WTC11 (cell line): ENCODE measurements around the gene RPUSD4. TPM values are rescaled to one million over a fixed set of nuclear protein-coding genes. Genes with fewer than 3 reads are reported as not detected.

Experiments used
- ATAC-seq: fragments of 200-7000 bp; cut with Tn5 transposase; 2 replicates; pipeline ENCODE4 v1.10.0; 2021; ENCODE audit warnings: mild to moderate bottlenecking, moderate library complexity
- CTCF ChIA-PET: fragments of 300-600 bp; sonication (Branson Sonifier 250); formaldehyde crosslinking; loops from one replicate; lab custom pipeline; 2021; ENCODE audit warnings: antibody characterized with exemption; lab: Charles Lee
- POLR2A ChIA-PET: fragments of 350-600 bp; sonication (Branson Sonifier 250); formaldehyde crosslinking; loops from one replicate; lab custom pipeline; 2021; ENCODE audit warnings: antibody characterized with exemption; lab: Charles Lee
- DNase-seq: peaks from one replicate; pipeline ENCODE4 v3.0.0; 2021; ENCODE audit warnings: low spot score
- H3K27ac Mint-ChIP-seq: 2 replicates; pipeline ENCODE4 v1.8.0; 2021; ENCODE audit warnings: mixed read lengths
- H3K27me3 Mint-ChIP-seq: 2 replicates; pipeline ENCODE4 v1.8.0; 2021; ENCODE audit warnings: low read depth, mild to moderate bottlenecking, moderate library complexity, mixed read lengths
- H3K36me3 Mint-ChIP-seq: 2 replicates; pipeline ENCODE4 v1.8.0; 2021; ENCODE audit warnings: mixed read lengths
- H3K4me1 Mint-ChIP-seq: 2 replicates; pipeline ENCODE4 v1.8.0; 2022; ENCODE audit warnings: mixed read lengths
- H3K4me3 Mint-ChIP-seq: 2 replicates; pipeline ENCODE4 v1.8.0; 2021; ENCODE audit warnings: mild to moderate bottlenecking, moderate library complexity, mixed read lengths
- H3K9me3 Mint-ChIP-seq: 2 replicates; pipeline ENCODE4 v1.8.0; 2021; ENCODE audit warnings: mixed read lengths
- ARID4B ChIP-seq: sonication (generic); formaldehyde crosslinking; IDR thresholded peaks from 2 replicates; pipeline ENCODE4 v1.8.0; 2023; ENCODE audit warnings: missing genetic modification reagents, mild to moderate bottlenecking, borderline replicate concordance
- ATF2 ChIP-seq: sonication (generic); formaldehyde crosslinking; IDR thresholded peaks from 2 replicates; pipeline ENCODE4 v1.8.1; 2022; ENCODE audit warnings: low read depth, missing genetic modification reagents, borderline replicate concordance
- E2F5 ChIP-seq: sonication (generic); formaldehyde crosslinking; IDR thresholded peaks from 2 replicates; pipeline ENCODE4 v1.8.1; 2022; ENCODE audit warnings: mild to moderate bottlenecking, moderate library complexity, missing genetic modification reagents
- EMX1 ChIP-seq: fragments of 250-450 bp; sonication (Bioruptor Pico); IDR thresholded peaks from 2 replicates; pipeline ENCODE4 v1.8.0; 2021; ENCODE audit warnings: mild to moderate bottlenecking
- ERG ChIP-seq: fragments of 250-450 bp; sonication (Bioruptor Pico); IDR thresholded peaks from 2 replicates; pipeline ENCODE4 v1.8.0; 2021; ENCODE audit warnings: mild to moderate bottlenecking
- ESRRA ChIP-seq: sonication (generic); formaldehyde crosslinking; IDR thresholded peaks from 2 replicates; pipeline ENCODE4 v1.8.1; 2022; ENCODE audit warnings: mild to moderate bottlenecking, missing genetic modification reagents, borderline replicate concordance
- FOXJ3 ChIP-seq: sonication (generic); formaldehyde crosslinking; IDR thresholded peaks from 2 replicates; pipeline ENCODE4 v1.9.0; 2021; ENCODE audit warnings: missing genetic modification reagents, mild to moderate bottlenecking, borderline replicate concordance
- FOXP4 ChIP-seq: sonication (generic); formaldehyde crosslinking; IDR thresholded peaks from 2 replicates; pipeline ENCODE4 v1.8.0; 2022; ENCODE audit warnings: mild to moderate bottlenecking, missing genetic modification reagents
- GTF2I ChIP-seq: fragments of 250-450 bp; sonication (Bioruptor Pico); conservative IDR thresholded peaks from 2 replicates; pipeline ENCODE4 v1.4.0; 2021; ENCODE audit warnings: mild to moderate bottlenecking
- IRF2 ChIP-seq: sonication (generic); formaldehyde crosslinking; IDR thresholded peaks from 2 replicates; pipeline ENCODE4 v1.8.0; 2022; ENCODE audit warnings: low read depth, missing genetic modification reagents, borderline replicate concordance
- MXD4 ChIP-seq: fragments of 250-450 bp; sonication (Bioruptor Pico); IDR thresholded peaks from 2 replicates; pipeline ENCODE4 v1.8.0; 2021; ENCODE audit warnings: mild to moderate bottlenecking, moderate library complexity, borderline replicate concordance
- MYBL2 ChIP-seq: sonication (generic); formaldehyde crosslinking; IDR thresholded peaks from 2 replicates; pipeline ENCODE4 v1.8.1; 2023; ENCODE audit warnings: mild to moderate bottlenecking, moderate library complexity, missing genetic modification reagents
- TEAD4 ChIP-seq: sonication (generic); formaldehyde crosslinking; IDR thresholded peaks from 2 replicates; pipeline ENCODE4 v1.8.0; 2022; ENCODE audit warnings: mild to moderate bottlenecking, missing genetic modification reagents
- TP53 ChIP-seq: sonication (generic); formaldehyde crosslinking; IDR thresholded peaks from 2 replicates; pipeline ENCODE4 v1.8.1; 2023; ENCODE audit warnings: mild to moderate bottlenecking, missing genetic modification reagents
- USF1 ChIP-seq: sonication (generic); formaldehyde crosslinking; IDR thresholded peaks from 2 replicates; pipeline ENCODE4 v1.8.0; 2022; ENCODE audit warnings: mild to moderate bottlenecking, missing genetic modification reagents
- ZBTB43 ChIP-seq: sonication (generic); formaldehyde crosslinking; IDR thresholded peaks from 2 replicates; pipeline ENCODE4 v1.8.1; 2023; ENCODE audit warnings: mild to moderate bottlenecking, missing genetic modification reagents
- ZNF281 ChIP-seq: sonication (generic); formaldehyde crosslinking; IDR thresholded peaks from 2 replicates; pipeline ENCODE4 v1.8.0; 2023; ENCODE audit warnings: mild to moderate bottlenecking, missing genetic modification reagents
- total RNA-seq: library from RNA; stranded (reverse); gene quantifications from 3 replicates; pipeline ENCODE4 v1.2.3, GENCODE V29; 2021

Gene RPUSD4
- total RNA-seq, 1 experiment from 2014 or later: 46.6 TPM

- TF ChIP-seq ERG (CRISPR knock-in tag) (no peak), ZNF281 (CRISPR knock-in tag) (no peak), FOXP4 (CRISPR knock-in tag) (no peak), IRF2 (CRISPR knock-in tag) (no peak), TEAD4 (CRISPR knock-in tag) (no peak)
- TF ChIP-seq, all 79 proteins: peak for 0
Measured at GRCh38 chr11:126198648-126199047, 12.8 kb downstream of the RPUSD4 start (continued).

- Mint-ChIP-seq H3K27ac (no peak overlapping the region), H3K4me1 (no peaks in the 10 kb centered on the region), H3K36me3 (peaks cover 81% of the 10 kb centered on the region), H3K27me3 (no peaks in the 10 kb centered on the region), H3K4me3 (no peak overlapping the region), H3K9me3 (peaks cover 22% of the 10 kb centered on the region)
- ATAC-seq: no peak
- POLR2A ChIA-PET: interaction anchor here (0.6 kb wide), 1 partner anchor 22 kb away, joined by 4 read pairs; no protein-coding TSS in a partner anchor
- no peak for DNase-seq
- TF ChIP-seq TP53 (CRISPR knock-in tag) (no peak), EMX1 (CRISPR knock-in tag) (no peak), MXD4 (CRISPR knock-in tag) (no peak), ESRRA (CRISPR knock-in tag) (no peak), ZBTB43 (CRISPR knock-in tag) (no peak), ATF2 (CRISPR knock-in tag) (no peak), FOXJ3 (CRISPR knock-in tag) (no peak)
- CTCF ChIA-PET: no interaction called here
Measured at GRCh38 chr11:126197277-126197939, 14.0 kb downstream of the RPUSD4 start.

GRCh38 chr11:126195119-126195518, 16.3 kb downstream of the RPUSD4 start:
- Mint-ChIP-seq H3K36me3 (peaks cover 67% of the 10 kb centered on the region), H3K9me3 (peaks cover 22% of the 10 kb centered on the region), H3K4me1 (no peaks in the 10 kb centered on the region), H3K4me3 (no peak overlapping the region), H3K27me3 (no peaks in the 10 kb centered on the region), H3K27ac (no peak overlapping the region)
- DNase-seq: no peak
- CTCF ChIA-PET: interaction anchor here (0.6 to 1.1 kb wide), 2 partner anchors 35 to 276 kb away, joined by 3 read pairs; no protein-coding TSS in a partner anchor
- POLR2A ChIA-PET: no interaction called here
- no peak for ATAC-seq
- no peak for TF ChIP-seq GTF2I (CRISPR knock-in tag)
- no peak for TF ChIP-seq E2F5
- no peak for TF ChIP-seq ARID4B
- TF ChIP-seq EMX1 (CRISPR knock-in tag): no peak
- no peak for TF ChIP-seq MYBL2 (CRISPR knock-in tag)
- no peak for TF ChIP-seq USF1 (CRISPR knock-in tag)
